Colonic mucosa (tissue), 4 donors: ENCODE results near the gene FBXL14. TPM values are rescaled to one million over a fixed set of nuclear protein-coding genes. Genes with fewer than 3 reads are reported as not detected.

Experiments
- DNase-seq: peaks from one replicate; pipeline ENCODE4 v3.0.0-alpha.2; 2020
- H3K27ac ChIP-seq: fragments of 200-600 bp; one replicate; pipeline ENCODE4 v1.8.0; 2021
- H3K27me3 ChIP-seq: fragments of 200-600 bp; one replicate; pipeline ENCODE4 v1.8.0; 2021
- H3K36me3 ChIP-seq: fragments of 200-600 bp; one replicate; pipeline ENCODE4 v1.8.0; 2021
- H3K4me1 ChIP-seq: fragments of 200-600 bp; one replicate; pipeline ENCODE4 v1.8.0; 2021; ENCODE audit warnings: mild to moderate bottlenecking
- H3K4me3 ChIP-seq: fragments of 200-600 bp; one replicate; pipeline ENCODE4 v1.8.0; 2021
- H3K9ac ChIP-seq, 2 donors: one replicate each; pipeline ENCODE4 v1.7.0; 2013; ENCODE audit warnings: control low read depth in 2 of 2, low read depth in 2 of 2, low read length in 2 of 2
- H3K9me3 ChIP-seq: fragments of 200-600 bp; one replicate; pipeline ENCODE4 v1.8.0; 2021
- CTCF ChIP-seq: fragments of 200-600 bp; IDR thresholded peaks from one replicate; pipeline ENCODE4 v1.8.0; 2022; ENCODE audit warnings: antibody characterized with exemption, mild to moderate bottlenecking
- intact Hi-C: fragments of 100-400 bp; cut with DNase I; formaldehyde crosslinking; loops from one replicate; pipeline ENCODE4 v1.14.1; 2022
- total RNA-seq, 2 donors: library from RNA; stranded (reverse); fragmentation: NEBNext Ultra II Directional in 1 of 2; extraction: Animal tissue kit (Norgen Biotek cat#: 25700) in 1 of 2; gene quantifications; one replicate each; pipeline ENCODE4 v1.2.1, GENCODE V29; 2021
- donor health status: healthy.
- donor health status: DM: no; HTN: no; CAD: no.
- donor health status: DM: no; HTN: no; CAD: no.

FBXL14 gene
- total RNA-seq, 2 donors from 2014 or later: 32.3 to 37.4 TPM

GRCh38 chr12:1580526-1580925, 13.9 kb downstream of the FBXL14 start:
- H3K4me3 ChIP-seq: no peak overlapping the region
- intact Hi-C loops: loop anchor here (2.0 to 10.0 kb wide), 2 partner anchors 296 to 460 kb away; no protein-coding TSS in a partner anchor
- no peaks in the 10 kb centered on the region for H3K9me3 ChIP-seq
- H3K27me3 ChIP-seq: no peaks in the 10 kb centered on the region
- no peaks in the 10 kb centered on the region for H3K36me3 ChIP-seq
- DNase-seq: no peak
- no peak overlapping the region for H3K27ac ChIP-seq
- no peak for TF ChIP-seq CTCF
- no peak overlapping the region for H3K9ac ChIP-seq
- H3K4me1 ChIP-seq: peaks cover 13% of the 10 kb centered on the region

GRCh38 chr12:1579651-1580435, 14.5 kb downstream of the FBXL14 start:
- TF ChIP-seq CTCF: no peak
- no peaks in the 10 kb centered on the region for H3K36me3 ChIP-seq
- no peak overlapping the region for H3K4me3 ChIP-seq
- no peak overlapping the region for H3K9ac ChIP-seq
- DNase-seq: no peak
- intact Hi-C loops: loop anchor here (2.0 to 10.0 kb wide), 2 partner anchors 295 to 459 kb away; no protein-coding TSS in a partner anchor
- H3K4me1 ChIP-seq: peaks cover 17% of the 10 kb centered on the region
- no peaks in the 10 kb centered on the region for H3K9me3 ChIP-seq
- H3K27me3 ChIP-seq: no peaks in the 10 kb centered on the region
- H3K27ac ChIP-seq: no peak overlapping the region

GRCh38 chr12:1576410-1577241, 17.8 kb downstream of the FBXL14 start:
- Histone ChIP-seq H3K27me3 (no peaks in the 10 kb centered on the region), H3K9ac (peak overlapping the region in 1 of 2 donors; percentile 55), H3K4me1 (peaks cover 20% of the 10 kb centered on the region), H3K36me3 (no peaks in the 10 kb centered on the region), H3K9me3 (no peaks in the 10 kb centered on the region), H3K27ac (peak overlapping the region; percentile 50), H3K4me3 (peak overlapping the region; percentile 12)
- no peak for TF ChIP-seq CTCF
- intact Hi-C loops: no loop called here
- DNase-seq: peak; percentile 47

GRCh38 chr12:1575408-1576401, 18.7 kb downstream of the FBXL14 start:
- Histone ChIP-seq H3K36me3 (no peaks in the 10 kb centered on the region), H3K27ac (peak overlapping the region; percentile 50), H3K27me3 (no peaks in the 10 kb centered on the region), H3K4me3 (no peak overlapping the region), H3K4me1 (peaks cover 20% of the 10 kb centered on the region), H3K9ac (peak overlapping the region in 1 of 2 donors; percentile 55), H3K9me3 (no peaks in the 10 kb centered on the region)
- no peak for TF ChIP-seq CTCF
- intact Hi-C loops: no loop called here
- DNase-seq: peak; percentile 25

GRCh38 chr12:1574865-1575259, 19.5 kb downstream of the FBXL14 start:
- Histone ChIP-seq H3K36me3 (no peaks in the 10 kb centered on the region), H3K9ac (no peak overlapping the region), H3K27ac (no peak overlapping the region), H3K27me3 (no peaks in the 10 kb centered on the region), H3K4me1 (peaks cover 20% of the 10 kb centered on the region), H3K4me3 (no peak overlapping the region), H3K9me3 (no peaks in the 10 kb centered on the region)
- intact Hi-C loops: no loop called here
- DNase-seq: no peak
- TF ChIP-seq CTCF: no peak
